Neural progenitor cell (in vitro differentiated cells): ENCODE data around the gene DNASE2B.

ENCODE experiments used
- CTCF ChIP-seq: fragments of 200-600 bp; sonication (generic); IDR thresholded peaks from 2 replicates; pipeline ENCODE4 v1.5.1; 2017; ENCODE audit warnings: antibody characterized with exemption, mild to moderate bottlenecking
- EZH2 ChIP-seq: fragments of 200-600 bp; sonication (generic); IDR thresholded peaks from 2 replicates; pipeline ENCODE4 v1.6.1; 2017; ENCODE audit warnings: antibody characterized with exemption, mild to moderate bottlenecking, moderate library complexity
- EZH2phosphoT487 ChIP-seq: fragments of 200-600 bp; sonication (generic); IDR thresholded peaks from 2 replicates; pipeline ENCODE4 v1.6.1; 2017; ENCODE audit warnings: antibody characterized with exemption

- TF ChIP-seq CTCF (no peak), EZH2phosphoT487 (no peak), EZH2 (no peak)
These were observed 48.2 kb upstream of the DNASE2B start for GRCh38 chr1:84350104-84350503.
